Epithelial cell of prostate (primary cell): ENCODE results near the gene EGFLAM.

Experiments used
- DNase-seq: peaks from one replicate; pipeline ENCODE4 v3.0.0-alpha.2; 2011; ENCODE audit warnings: low read depth, low spot score
- H3K27ac ChIP-seq: fragments of 450-650 bp; 2 replicates; pipeline ENCODE4 v1.5.1; 2017; ENCODE audit warnings: mild to moderate bottlenecking

The EGFLAM gene

DNA sequence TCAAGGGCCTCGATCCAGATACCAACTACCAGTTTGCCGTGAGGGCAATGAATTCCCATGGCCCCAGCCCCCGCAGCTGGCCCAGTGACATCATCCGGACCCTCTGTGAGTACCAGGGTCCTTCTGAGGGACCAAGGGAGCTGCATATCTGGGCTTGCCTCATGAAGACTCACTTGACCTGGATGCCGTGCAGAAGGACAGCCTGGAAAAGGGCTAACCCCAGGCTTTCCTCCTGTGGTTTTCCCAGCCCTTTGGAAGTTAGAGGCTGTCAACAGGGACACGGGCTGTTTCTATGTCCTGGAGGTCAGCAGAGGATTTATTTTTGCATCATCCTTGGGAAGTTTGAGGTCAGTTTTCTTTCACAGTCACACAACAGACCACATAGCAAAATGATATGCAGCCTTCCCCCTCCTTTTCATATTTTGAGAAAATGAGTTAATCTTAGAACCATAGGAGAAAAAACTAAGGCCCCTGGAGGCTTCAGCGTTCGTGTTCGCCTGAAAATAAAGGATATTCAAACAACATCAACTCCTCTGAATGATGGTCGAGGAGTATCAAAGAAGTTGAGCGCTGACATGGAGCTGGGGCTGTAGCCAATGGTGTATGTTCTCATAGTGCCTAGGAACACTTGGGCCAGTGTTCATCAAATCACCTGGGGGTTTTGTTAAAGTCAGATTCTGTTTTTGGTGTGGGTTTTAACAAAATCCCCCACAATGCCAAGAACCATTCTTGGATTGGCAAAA is 112.2 kb downstream of the EGFLAM start:
- no peak for DNase-seq
- no peak overlapping the region for H3K27ac ChIP-seq

DNA sequence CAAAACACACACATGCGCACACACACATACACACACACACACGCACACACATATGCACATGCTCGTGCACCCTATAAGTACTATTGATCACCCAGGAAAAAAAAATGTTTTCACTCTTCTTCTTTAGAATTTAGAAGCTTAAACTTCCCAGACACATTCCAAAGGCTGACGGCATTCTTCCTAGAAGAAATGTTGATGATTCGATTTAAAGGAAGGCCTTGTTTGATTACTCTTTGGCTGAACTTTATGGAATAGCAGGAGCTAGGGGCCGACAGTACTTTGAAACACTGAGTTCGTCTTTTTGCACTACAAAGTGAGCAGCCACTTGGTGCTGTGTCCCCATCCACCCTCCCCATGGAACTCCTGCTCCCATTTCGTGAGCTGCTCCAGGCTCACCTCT is 113.2 kb downstream of the EGFLAM start:
- H3K27ac ChIP-seq: no peak overlapping the region
- no peak for DNase-seq

DNA sequence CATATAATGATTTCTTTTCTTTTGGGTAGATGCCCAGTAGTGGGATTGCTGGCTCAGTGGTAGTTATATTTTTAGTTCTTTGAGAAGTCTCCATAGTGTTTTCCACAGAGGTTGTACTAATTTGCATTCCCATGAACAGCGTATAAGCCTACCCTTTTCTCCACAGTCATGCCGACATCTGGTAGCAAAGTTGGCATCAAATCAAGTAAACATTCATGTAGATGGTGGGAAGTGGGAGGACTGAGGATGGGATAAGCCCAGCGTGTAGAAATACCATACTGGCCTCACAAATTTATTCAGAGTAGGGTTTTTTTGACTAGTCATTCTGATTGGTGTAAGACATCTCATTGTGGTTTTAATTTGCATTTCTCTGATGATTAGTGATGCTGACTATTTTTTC is 115.4 kb downstream of the EGFLAM start:
- no peak for DNase-seq
- H3K27ac ChIP-seq: no peak overlapping the region

DNA sequence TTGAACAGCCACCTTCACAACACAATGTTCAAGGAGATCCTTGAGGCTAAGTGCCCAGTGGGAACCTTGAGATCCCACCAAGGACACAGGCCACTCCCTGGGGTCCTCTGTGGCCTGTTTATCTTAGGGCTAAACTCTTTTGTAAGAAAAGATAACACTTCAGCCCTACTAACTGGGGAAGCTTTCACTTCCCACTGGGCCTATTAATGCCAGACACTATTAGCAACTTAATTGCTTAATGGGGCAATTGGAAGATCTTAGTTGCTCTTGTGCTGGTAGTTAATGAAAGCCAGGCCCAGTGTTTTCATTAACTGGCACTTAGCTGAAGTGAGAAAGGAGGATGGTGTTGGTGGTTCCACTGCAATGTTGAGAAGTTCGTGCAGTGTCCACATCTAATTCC is 117.1 kb downstream of the EGFLAM start:
- H3K27ac ChIP-seq: no peak overlapping the region
- no peak for DNase-seq

DNA sequence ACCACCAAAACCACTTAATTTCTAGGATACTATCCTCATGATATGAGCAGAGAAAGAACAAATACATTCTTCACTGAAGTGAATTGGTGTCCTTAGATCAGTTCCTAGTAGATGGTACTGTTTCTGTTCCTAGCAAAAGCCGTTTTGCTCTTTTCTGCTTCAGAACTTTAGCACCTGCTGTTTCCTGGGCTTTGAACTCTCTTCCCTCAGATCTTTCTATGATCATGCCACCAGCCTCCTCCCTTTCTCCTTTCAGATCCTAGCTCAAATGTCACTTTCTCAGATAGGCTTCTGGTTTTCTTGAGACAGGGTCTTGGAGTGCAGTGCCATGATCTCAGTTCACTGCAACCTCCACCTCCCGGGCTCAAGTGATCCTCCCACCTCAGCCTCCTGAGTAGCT is 118.0 kb downstream of the EGFLAM start:
- DNase-seq: no peak
- no peak overlapping the region for H3K27ac ChIP-seq

DNA sequence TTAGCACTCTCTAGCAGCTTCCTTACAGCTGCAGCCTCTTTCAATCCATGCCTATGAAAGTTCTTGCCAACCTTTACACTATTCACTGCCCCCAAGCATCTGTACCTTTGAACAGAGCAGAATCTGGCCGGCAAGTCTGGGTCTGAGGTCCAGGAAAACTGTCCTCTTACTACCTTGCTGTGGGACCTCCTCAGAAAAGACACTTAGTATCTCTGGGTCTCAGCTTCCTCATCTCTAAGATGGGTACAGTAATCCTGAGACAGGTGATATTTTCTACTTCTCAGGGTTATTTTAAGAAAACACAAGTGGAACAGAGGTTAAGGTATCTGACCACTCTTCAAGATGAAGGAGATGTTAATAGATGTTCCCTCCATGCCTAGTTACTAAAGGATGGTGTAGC is 120.2 kb downstream of the EGFLAM start:
- no peak overlapping the region for H3K27ac ChIP-seq
- DNase-seq: no peak

DNA sequence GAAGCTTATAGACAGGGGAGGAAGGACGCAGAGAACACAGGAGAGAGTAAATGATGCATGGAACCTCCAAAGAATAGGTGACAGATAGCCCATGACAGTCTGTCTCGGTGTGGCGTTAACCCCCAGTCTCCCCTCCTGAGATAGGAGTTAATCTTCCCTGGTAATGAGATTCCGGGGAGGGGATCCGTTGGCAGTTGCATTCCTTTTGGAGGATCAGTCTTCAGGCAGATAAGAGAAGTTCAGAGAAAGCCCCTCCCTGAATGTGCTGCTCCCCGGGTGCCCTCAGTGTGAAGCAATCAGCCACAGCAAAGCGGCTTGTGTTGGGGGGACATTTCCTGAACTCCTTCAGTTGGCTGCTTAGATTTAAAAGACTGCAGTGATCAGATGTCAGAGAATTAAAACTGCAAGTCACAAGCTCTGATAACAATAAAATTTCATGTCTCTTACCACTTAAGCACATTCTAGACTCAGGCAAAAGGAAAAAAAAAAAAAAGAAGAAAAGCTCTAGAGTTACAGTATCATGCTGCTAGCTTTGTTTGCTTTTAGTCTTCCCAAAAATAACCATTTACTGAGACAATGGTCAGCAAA is 121.1 kb downstream of the EGFLAM start:
- DNase-seq: no peak
- H3K27ac ChIP-seq: no peak overlapping the region

DNA sequence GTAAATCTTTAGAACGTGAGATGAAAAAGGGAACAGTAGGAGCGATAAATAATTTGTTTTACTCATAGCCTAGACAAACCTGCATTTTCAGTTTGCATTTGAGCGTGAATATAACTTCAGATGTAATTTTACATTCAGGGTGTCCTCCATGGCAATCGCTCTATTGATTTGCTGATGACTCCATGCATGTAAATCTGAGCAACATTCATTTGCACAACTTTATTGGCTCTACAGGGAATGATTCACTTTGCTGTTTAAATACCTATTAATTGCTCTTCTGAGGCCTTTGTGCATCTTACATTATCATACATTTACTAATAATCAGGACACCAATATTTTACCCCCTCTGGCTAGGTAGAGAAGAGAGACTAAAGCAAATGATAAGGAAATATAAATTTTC is 122.2 kb downstream of the EGFLAM start:
- DNase-seq: no peak
- H3K27ac ChIP-seq: no peak overlapping the region

DNA sequence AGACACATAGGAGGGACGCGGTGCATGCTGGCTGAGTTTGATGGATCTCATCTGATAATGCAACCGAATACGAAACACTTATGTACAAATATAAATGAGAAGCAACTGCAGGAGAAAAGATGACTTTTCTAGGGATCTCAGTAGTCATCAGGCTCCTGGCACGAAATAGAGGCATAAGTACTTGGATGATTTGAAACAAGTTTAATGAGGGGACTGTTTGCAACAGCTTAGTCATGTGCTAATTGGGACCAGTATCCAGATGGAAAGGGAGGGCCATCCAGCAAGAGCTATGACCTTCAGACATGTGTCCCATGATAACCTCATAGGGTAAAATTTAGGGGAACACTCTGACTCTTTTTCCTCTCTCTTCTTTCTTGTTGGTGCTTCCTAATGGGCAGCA is 123.0 kb downstream of the EGFLAM start:
- DNase-seq: no peak
- H3K27ac ChIP-seq: no peak overlapping the region

DNA sequence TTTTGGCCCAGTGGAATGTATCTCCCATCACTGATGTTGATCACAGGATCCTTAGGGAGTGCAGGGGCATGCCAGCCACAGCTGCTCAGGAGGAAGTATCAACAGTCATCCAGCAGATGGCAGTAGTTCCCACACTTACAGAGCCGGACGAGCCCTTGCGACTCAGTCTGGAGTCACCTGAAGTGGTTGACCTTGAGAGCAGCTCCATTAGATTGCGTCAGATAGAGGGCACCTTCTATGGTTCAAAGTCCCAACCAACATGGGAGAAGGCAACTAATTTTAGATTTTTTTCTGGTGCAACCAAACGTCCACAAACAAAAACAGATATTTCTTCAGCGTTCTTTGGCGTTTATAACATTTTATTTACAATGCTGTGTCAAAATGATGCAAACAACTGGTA is 124.5 kb downstream of the EGFLAM start:
- no peak overlapping the region for H3K27ac ChIP-seq
- peak; percentile 14 for DNase-seq

DNA sequence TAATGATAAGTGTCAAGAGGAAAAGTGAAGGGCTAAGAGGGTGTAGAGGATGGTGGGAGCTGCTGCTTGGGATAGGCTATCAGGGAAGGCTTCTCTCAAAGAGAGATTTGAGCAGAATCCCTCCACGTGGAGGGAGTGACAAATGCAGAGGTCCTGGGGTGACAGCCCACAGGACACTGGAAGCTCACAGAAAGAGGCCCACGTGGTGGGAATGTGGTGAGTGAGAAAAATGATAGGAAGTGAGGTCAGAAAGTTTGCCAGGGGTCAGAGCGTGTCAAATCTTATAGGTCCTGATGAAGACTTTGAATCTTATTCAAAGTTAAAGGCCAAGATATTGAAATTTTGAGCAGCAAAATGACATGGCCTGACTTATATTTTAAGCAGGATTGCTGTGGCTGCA is 125.3 kb downstream of the EGFLAM start:
- no peak overlapping the region for H3K27ac ChIP-seq
- no peak for DNase-seq

DNA sequence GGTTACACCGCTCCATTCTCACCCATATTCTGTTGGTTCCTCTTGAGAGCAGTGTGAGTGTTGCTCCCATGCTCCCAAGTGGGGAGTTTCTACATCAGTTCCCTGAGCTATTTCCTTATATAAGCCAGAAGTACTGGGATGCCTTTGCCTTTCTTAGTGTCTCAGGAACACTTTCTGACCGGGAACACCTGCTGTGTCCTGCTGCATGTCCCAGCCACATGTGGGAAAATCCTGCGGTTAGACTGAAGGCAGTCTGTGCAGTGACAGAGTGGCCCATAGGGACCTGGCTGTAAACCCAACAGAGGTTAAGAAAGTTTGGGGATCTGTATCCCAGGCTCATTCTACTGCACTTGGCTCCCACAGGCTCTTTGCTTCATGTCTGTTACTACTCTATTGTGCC is 126.0 kb downstream of the EGFLAM start:
- H3K27ac ChIP-seq: no peak overlapping the region
- DNase-seq: no peak

DNA sequence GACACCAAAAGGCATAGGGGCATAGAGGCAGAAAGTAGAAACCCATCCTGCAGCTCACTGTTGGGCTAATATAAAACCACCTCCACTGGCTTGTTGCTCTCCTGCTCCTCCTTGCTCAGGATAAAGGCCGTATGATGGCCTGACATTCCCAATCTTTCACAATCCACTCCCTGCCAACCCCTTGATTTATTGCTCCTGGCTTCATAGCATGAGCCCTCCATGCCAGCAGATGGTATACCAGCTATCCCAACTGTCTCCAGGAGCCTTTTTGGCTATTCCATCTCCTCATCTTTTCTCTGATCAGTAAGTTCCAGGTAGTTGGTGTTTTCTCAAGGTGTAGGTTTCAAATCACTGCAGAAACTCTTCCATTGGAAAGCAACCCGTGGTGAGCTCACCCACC is 128.8 kb downstream of the EGFLAM start:
- DNase-seq: no peak

DNA sequence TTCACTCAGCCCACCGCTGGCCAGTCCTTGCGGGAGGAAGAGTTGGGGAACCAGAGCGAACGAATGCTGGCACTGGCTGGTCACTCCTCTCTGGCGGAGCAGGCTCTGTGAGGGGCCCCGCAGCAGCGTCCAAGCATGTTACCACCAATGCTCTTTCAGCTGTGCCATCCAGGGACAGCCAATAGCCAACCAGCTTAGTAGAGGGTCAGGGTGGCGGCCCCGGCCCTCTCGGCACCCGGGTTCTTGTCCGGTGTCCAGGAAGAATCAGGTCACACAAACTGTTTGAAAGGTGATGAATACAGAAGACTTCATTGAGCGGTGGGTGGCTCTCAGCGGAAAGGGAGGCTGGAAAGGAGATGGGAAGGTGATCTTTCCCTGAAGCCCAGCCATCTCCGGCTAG is 135.3 kb downstream of the EGFLAM start:
- DNase-seq: no peak
- no peak overlapping the region for H3K27ac ChIP-seq

More for the DNA sequence above, 128.8 kb downstream of the EGFLAM start:
- no peak overlapping the region for H3K27ac ChIP-seq

DNA sequence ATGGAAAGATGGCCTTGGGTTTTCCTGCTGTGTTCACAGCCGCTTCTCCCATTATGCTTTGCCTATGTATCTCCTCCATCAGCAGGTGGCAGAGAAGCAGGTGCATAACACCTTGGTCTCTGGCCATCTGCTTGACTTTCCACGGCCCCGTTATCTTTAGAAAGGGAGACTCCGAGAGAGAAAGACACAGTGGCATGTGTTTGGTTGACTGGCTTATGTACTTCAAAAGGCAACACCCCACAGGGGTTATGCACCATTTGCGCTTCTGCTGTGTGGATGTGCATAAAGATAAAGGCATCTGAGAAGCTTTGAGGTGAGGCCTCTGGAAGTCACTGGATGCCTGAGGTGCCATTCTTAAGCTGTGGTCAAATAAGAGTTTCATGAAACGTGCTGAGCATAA is 138.4 kb downstream of the EGFLAM start:
- no peak overlapping the region for H3K27ac ChIP-seq
- no peak for DNase-seq

DNA sequence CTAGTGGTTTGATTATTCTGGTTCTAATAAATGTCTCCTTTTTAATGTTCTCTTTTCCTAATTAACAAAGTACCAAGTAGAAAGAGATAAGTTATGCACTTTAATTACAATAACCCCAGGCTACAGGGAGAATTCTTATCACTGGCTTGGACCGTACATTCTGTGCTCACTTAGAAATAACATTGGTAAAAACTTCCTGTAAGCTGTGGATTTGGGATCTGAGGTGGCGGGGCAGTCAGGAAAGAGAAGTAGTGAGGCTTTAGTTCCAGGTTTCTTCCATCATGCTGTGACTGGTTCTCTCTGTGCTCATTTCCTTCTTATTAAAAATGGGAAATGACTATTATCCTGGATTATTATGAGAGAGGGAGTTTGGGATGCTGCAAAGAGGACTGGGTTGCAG is 142.0 kb downstream of the EGFLAM start:
- no peak for DNase-seq

DNA sequence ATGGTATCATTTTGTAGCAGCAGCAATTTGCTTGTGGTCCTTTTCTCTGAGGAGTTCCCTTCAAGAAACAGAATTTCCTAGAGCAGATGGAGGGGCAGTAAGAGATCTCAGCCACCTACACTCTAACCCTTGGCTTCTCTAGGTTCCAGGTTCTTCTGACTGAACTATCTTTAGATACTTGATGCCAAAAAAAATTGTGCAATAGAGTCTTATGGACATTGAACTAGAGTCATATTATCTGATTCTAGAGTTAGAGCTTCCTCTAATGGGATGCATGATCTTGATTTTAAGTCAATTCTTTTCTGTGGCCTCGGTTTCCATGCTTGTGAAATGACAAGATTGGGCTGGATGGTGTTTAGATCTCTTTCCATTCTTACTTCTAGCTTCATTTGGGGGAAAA is 142.8 kb downstream of the EGFLAM start:
- DNase-seq: no peak
- H3K27ac ChIP-seq: no peak overlapping the region

More for the DNA sequence above, 142.0 kb downstream of the EGFLAM start:
- no peak overlapping the region for H3K27ac ChIP-seq

DNA sequence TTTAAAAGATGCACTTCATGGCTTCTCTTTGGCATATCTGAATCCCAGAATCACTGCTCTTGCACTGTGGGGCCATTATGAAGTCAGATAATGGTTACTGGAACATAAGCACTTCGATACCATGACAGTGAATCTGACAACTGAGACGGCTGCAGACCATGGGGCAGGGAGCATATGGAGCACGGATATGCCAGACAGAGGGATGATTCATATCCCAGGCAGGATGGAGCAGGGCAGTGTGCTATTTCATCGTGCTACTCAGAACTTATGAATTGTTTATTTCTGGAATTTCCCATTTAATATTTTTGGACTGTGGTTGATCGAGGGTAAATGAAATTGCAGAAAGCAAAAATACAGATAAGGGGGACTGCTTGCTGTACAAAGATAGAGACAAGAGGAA is 145.0 kb downstream of the EGFLAM start:
- H3K27ac ChIP-seq: no peak overlapping the region
- DNase-seq: no peak

DNA sequence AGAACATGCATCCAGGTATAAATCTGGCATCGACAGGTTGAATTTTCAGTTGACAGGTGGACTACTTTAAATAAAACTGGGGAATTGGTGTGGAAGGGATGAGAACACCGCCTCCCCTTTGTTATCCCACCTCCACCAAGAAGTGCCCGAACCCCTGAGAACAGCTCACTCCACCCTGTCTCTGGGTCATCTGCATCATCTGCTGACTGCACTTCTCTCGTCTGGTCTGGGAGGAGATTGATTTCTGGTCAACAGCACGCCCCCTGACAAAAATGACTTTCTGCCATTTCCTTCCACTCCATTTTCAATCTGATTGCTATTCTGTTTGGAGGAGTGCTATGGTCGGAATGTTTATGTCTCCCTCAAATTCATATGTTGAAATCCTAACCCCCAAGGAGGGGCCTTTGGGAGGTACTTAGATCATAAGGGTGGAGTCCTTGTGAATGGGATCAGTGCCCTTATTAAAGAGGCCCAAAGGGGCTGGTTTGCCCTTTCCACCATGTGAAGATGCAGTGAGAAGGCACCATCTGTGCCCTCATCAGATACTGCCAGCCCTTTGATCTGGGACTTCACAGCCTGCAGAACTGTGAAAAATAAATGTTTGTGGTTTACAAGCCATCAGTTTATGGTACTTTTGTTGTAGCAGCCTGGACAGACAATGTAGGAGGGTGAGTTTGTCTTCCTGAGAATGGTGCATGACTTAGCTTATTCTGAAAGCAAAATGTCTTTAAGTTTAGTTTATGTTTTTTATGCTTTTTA is 145.7 kb downstream of the EGFLAM start:
- no peak for DNase-seq
- no peak overlapping the region for H3K27ac ChIP-seq

DNA sequence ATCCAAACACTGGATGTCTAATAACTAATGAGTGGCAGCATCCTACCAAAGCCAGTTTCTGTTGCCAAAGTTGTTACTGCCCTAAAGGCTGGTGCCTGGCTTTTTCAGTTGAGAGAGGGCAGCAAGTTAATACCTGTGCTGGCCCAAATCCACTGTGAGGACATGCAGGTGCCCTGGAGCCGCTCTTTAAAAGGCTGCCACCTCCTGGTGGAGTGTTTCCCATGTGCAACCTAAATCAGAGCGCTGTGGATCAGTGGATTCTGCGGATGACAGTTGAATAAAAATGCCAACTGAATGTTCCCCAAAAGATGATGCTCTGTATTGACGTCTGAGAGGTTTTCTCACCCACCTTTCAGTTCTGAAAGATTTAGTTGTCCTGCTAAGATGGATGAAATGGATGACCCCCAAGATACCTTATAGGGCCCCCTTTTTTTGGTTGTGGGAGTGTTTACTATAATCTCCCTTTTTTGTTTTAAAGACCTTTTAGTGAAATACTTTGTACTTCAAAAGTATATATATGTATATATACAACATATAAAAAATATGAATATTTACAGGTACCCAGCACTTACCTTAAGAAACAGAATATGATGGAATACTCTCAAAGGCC is 146.4 kb downstream of the EGFLAM start:
- DNase-seq: peak; percentile 6
- H3K27ac ChIP-seq: no peak overlapping the region
